K562 (cell line): ENCODE results near the gene PM20D2. TPM values are rescaled to one million over a fixed set of nuclear protein-coding genes. Genes with fewer than 3 reads are reported as not detected.
A peak's percentile ranks its signal among the peaks of the same experiment; 100 is the strongest.

Source experiments
- ATAC-seq: fragments of 200-7000 bp; cut with Tn5 transposase; 3 replicates; pipeline ENCODE4 v1.9.1; 2020; ENCODE audit warnings: moderate library complexity
- BruUV-seq: library from RNA; stranded (reverse); fragments of 400-500 nt; replicated peaks from 2 replicates; lab custom pipeline; 2021; lab: Mats Ljungman, UMichigan
- CTCF ChIA-PET: fragments of 300-600 bp; formaldehyde crosslinking; extraction: SDS; loops from one replicate; lab custom pipeline; 2021; ENCODE audit warnings: low intra/inter-chr PET ratio; lab: Yijun Ruan, JAX
- POLR2A ChIA-PET: fragments of 300-600, 350-650 bp; sonication (Branson Sonifier 250); formaldehyde crosslinking; extraction: SDS; loops from one replicate; lab custom pipeline; 2021; ENCODE audit warnings: antibody characterized with exemption, inconsistent platforms; lab: Yijun Ruan, JAX
- DNase-seq, 4 experiments: peaks; one replicate each; pipeline versions ENCODE4 v3.0.0 to v3.0.0-alpha.2; 2011 to 2018; ENCODE audit warnings: low spot score in 3 of 4, mixed read lengths in 3 of 4; ENCODE audit errors: extremely low read depth in 1 of 4
- FAIRE-seq: peaks from 2 replicates; lab custom pipeline; 2011; peaks lifted over from hg19 to GRCh38; lab: Jason Lieb, UNC
- H2AFZ ChIP-seq: 2 replicates; pipeline ENCODE4 v1.6.0; 2011; ENCODE audit warnings: low read depth, low read length, control low read depth, inconsistent platforms
- H3K27ac ChIP-seq: fragments of 200-600 bp; 3 replicates; pipeline ENCODE4 v1.8.0; 2011; ENCODE audit warnings: low read depth, mild to moderate bottlenecking, control low read depth, inconsistent platforms, low read length, moderate library complexity, mixed read lengths; ENCODE audit errors: extremely low read depth
- H3K27me3 ChIP-seq, 2 experiments: fragments of 300-600 bp in 1 of 2; 2 replicates in 1 of 2; 3 replicates in 1 of 2; pipeline versions ENCODE4 v1.6.0 to v1.8.0; 2011; ENCODE audit warnings: inconsistent platforms in 2 of 2, low read length in 2 of 2, mild to moderate bottlenecking in 1 of 2, mixed read lengths in 1 of 2, moderate library complexity in 1 of 2; ENCODE audit not compliant: control insufficient read depth in 2 of 2, insufficient read depth in 2 of 2
- H3K36me3 ChIP-seq: fragments of 300-600 bp; 3 replicates; pipeline ENCODE4 v1.8.0; 2011; ENCODE audit warnings: mild to moderate bottlenecking, low read length, inconsistent platforms; ENCODE audit not compliant: control insufficient read depth, insufficient read depth
- H3K4me1 ChIP-seq, 2 experiments: fragments of 200-600 bp in 1 of 2; replicated peaks in 1 of 2; 2 replicates in 1 of 2; 3 replicates in 1 of 2; pipeline versions ENCODE4 v1.5.1 to v1.8.0; 2011; ENCODE audit warnings: inconsistent platforms in 2 of 2, low read length in 2 of 2, mild to moderate bottlenecking in 1 of 2, mixed read lengths in 1 of 2, moderate library complexity in 1 of 2; ENCODE audit not compliant: control insufficient read depth in 2 of 2, insufficient read depth in 2 of 2
- H3K4me2 ChIP-seq: 2 replicates; pipeline ENCODE4 v1.6.1; 2011; ENCODE audit warnings: low read length, control low read depth, inconsistent platforms, mixed read lengths; ENCODE audit not compliant: insufficient read depth
- H3K4me3 ChIP-seq: fragments of 200-600 bp; sonication (generic), shearing (Covaris generic); 2 replicates; pipeline ENCODE4 v1.5.1; 2016; ENCODE audit warnings: control low read depth, inconsistent platforms
- H3K79me2 ChIP-seq: fragments of 200-600 bp; 3 replicates; pipeline ENCODE4 v1.8.0; 2011; ENCODE audit warnings: low read length, inconsistent platforms; ENCODE audit not compliant: control insufficient read depth, insufficient read depth
- H3K9ac ChIP-seq, 2 experiments: 2 replicates each; pipeline versions ENCODE4 v1.6.0 to v1.6.1; 2011; ENCODE audit warnings: low read depth in 2 of 2, low read length in 2 of 2, control low read depth in 1 of 2, inconsistent platforms in 1 of 2, mild to moderate bottlenecking in 1 of 2, mixed read lengths in 1 of 2; ENCODE audit not compliant: insufficient read depth in 1 of 2
- H3K9me1 ChIP-seq: one replicate; pipeline ENCODE4 v1.6.0; 2011; ENCODE audit warnings: inconsistent platforms, mild to moderate bottlenecking, low read length, moderate library complexity; ENCODE audit not compliant: control insufficient read depth, insufficient read depth
- H3K9me3 ChIP-seq: replicated peaks from 2 replicates; pipeline ENCODE4 v1.5.1; 2011; ENCODE audit warnings: low read depth, low read length, inconsistent platforms; ENCODE audit not compliant: control insufficient read depth, insufficient read depth
- H4K20me1 ChIP-seq: replicated peaks from 2 replicates; pipeline ENCODE4 v1.6.1; 2011; ENCODE audit warnings: low read length, inconsistent platforms, mixed read lengths; ENCODE audit not compliant: control insufficient read depth, insufficient read depth
- ARID2 ChIP-seq: fragments of 450-650 bp; IDR thresholded peaks from 2 replicates; pipeline ENCODE4 v1.6.1; 2017; ENCODE audit warnings: antibody characterized with exemption, mild to moderate bottlenecking
- L3MBTL2 ChIP-seq: fragments of 450-650 bp; IDR thresholded peaks from 2 replicates; pipeline ENCODE4 v1.6.1; 2016; ENCODE audit warnings: mild to moderate bottlenecking, moderate library complexity
- MAFG ChIP-seq: fragments of 450-650 bp; conservative IDR thresholded peaks from 2 replicates; pipeline ENCODE4 v1.6.1; 2016; ENCODE audit warnings: missing genetic modification characterization, missing compliant biosample characterization
- RAD21 ChIP-seq, 2 experiments: fragments of 250-450 bp in 1 of 2; fragments of 450-650 bp in 1 of 2; sonication (Bioruptor Pico) in 1 of 2; formaldehyde crosslinking in 1 of 2; IDR thresholded peaks in 1 of 2; conservative IDR thresholded peaks in 1 of 2; 2 replicates each; pipeline versions ENCODE4 v1.4.0 to v1.8.0; 2020 to 2022; ENCODE audit warnings: mild to moderate bottlenecking in 2 of 2, moderate library complexity in 1 of 2
- RBM25 ChIP-seq: fragments of 200-400 bp; formaldehyde crosslinking; IDR thresholded peaks from 2 replicates; pipeline ENCODE4 v1.6.1; 2018; ENCODE audit warnings: low read length, low read depth, moderate library complexity; ENCODE audit not compliant: severe bottlenecking
- SAFB ChIP-seq: fragments of 200-400 bp; formaldehyde crosslinking; IDR thresholded peaks from 2 replicates; pipeline ENCODE4 v1.6.1; 2017; ENCODE audit warnings: low read depth, low read length, borderline replicate concordance
- WGBS: fragments of 100-300 bp; shearing (Covaris generic); methylation state at CpG from one replicate; pipeline ENCODE4 v1.1.6; 2016; ENCODE audit warnings: low coverage, mixed read lengths; ENCODE audit not compliant: insufficient coverage; ENCODE audit errors: missing lambda C conversion rate; 5-methylcytosine and 5-hydroxymethylcytosine counted together
- in situ Hi-C: fragments of 300-500 bp; cut with MboI; formaldehyde crosslinking; loops from 4 replicates; pipeline ENCODE4 v1.15.0; 2018; ENCODE audit warnings: inconsistent platforms, mixed read lengths
- intact Hi-C: fragments of 100-400 bp; cut with micrococcal nuclease; formaldehyde crosslinking; loops from 2 replicates; pipeline ENCODE4 v1.14.2; 2022
- polyA plus RNA-seq, 8 experiments: library from polyadenylated mRNA; depleted of rRNA in 4 of 8; stranded (reverse) in 5 of 8; unstranded in 3 of 8; fragments of >200 nt; fragmentation: Nextera tagmentation in 2 of 8; fragmentation: Illumina TruSeq in 1 of 8; extraction: Ambion mirVana in 2 of 8; extraction: Trizol in 1 of 8; gene quantifications; 2 replicates each; pipeline versions ENCODE4 v1.2.1 to v1.2.3, GENCODE V29; 2011 to 2014; ENCODE audit warnings: inconsistent platforms in 1 of 8, missing spikeins in 1 of 8
- total RNA-seq, 7 experiments: library from RNA; depleted of rRNA in 6 of 7; stranded (reverse); fragments of >200 nt in 6 of 7; fragmentation: Illumina TruSeq in 2 of 7; extraction: Trizol in 2 of 7; gene quantifications; 2 replicates each; pipeline versions ENCODE4 v1.2.1 to v1.2.3, GENCODE V29; 2011 to 2021; ENCODE audit warnings: low replicate concordance in 1 of 7
- TF ChIP-seq, protein P1 (sequence below), 3 experiments: IDR thresholded peaks in 2 of 3; conservative IDR thresholded peaks in 1 of 3; 2 replicates each; pipeline ENCODE4 v1.5.1; 2011 to 2012; ENCODE audit warnings: low read length in 3 of 3, mild to moderate bottlenecking in 3 of 3, control low read depth in 2 of 3, improper control_type of control experiment in 1 of 3, inconsistent platforms in 1 of 3, low read depth in 1 of 3, mixed read lengths in 1 of 3, moderate library complexity in 1 of 3; ENCODE audit not compliant: insufficient read depth in 2 of 3

PM20D2 gene
- total and polyA plus RNA-seq, 9 of the 15 experiments (the other 6 are each of a cell fraction or from before 2014, with no cell fraction given): 0.30 to 2.6 (median 1.00) TPM

DNA sequence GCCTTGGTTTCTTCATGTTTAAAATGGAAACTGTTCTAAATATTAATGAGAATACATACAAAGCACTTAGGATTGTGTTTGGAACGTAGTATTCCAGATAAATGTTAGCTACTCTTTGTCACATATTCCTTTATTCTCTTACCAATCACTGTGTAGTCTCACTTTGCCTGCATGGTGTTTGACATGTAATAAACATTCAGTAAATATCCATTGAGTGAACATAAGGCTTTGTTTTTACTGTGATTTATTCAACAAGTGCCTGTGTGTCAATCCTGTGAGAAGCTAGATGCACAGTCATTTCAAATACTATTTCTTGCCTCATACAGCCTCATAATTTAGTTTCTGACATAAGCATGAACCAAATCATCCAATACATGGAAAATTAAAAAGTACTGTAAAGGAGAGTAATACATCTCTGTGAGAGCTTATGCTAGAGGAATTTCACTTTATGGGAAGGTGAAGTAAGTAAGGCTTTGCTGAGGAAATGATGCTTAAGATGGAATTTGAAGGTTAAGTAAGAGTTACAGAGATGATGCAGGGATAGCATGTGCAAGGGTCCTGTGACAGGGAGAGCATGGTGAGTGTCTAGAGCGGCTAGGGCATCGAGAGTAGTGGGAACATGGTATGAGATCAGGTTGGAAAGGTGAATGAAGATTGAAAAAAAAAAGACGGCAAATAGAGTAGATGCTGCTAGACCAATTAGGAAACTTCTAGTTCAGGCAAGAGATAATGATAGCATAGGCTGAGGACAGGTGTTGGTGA is 14.7 kb downstream of the PM20D2 start:
- BruUV-seq: no TSS peak
- 3% methylated on average over 4 of the region's 4 CpGs for WGBS
- ATAC-seq (no peak), DNase-seq (no peak)
- no peaks in the 10 kb centered on the region for H4K20me1 ChIP-seq
- no peaks in the 10 kb centered on the region for H3K9me1 ChIP-seq
- no peaks in the 10 kb centered on the region for H3K36me3 ChIP-seq
- POLR2A ChIA-PET: no interaction called here
- no peak overlapping the region for H3K27ac ChIP-seq
- no peak overlapping the region for H3K9ac ChIP-seq
- peaks cover 4 to 12% of the 10 kb centered on the region in 2 experiments; a peak in 4 of 5 replicates for H3K27me3 ChIP-seq
- no peak overlapping the region for H3K4me2 ChIP-seq
- intact Hi-C loops (no loop called here), in situ Hi-C loops (no loop called here)
- TF ChIP-seq RBM25 (peak; percentile 5), SAFB (no peak)
- TF ChIP-seq, all 486 proteins: peak for 1
- no peaks in the 10 kb centered on the region for H3K4me1 ChIP-seq
- no peaks in the 10 kb centered on the region for H3K9me3 ChIP-seq
- FAIRE-seq: no peak
- H3K4me3 ChIP-seq: no peak overlapping the region
- CTCF ChIA-PET: no interaction called here
- no peak overlapping the region for H2AFZ ChIP-seq
- H3K79me2 ChIP-seq: no peaks in the 10 kb centered on the region

DNA sequence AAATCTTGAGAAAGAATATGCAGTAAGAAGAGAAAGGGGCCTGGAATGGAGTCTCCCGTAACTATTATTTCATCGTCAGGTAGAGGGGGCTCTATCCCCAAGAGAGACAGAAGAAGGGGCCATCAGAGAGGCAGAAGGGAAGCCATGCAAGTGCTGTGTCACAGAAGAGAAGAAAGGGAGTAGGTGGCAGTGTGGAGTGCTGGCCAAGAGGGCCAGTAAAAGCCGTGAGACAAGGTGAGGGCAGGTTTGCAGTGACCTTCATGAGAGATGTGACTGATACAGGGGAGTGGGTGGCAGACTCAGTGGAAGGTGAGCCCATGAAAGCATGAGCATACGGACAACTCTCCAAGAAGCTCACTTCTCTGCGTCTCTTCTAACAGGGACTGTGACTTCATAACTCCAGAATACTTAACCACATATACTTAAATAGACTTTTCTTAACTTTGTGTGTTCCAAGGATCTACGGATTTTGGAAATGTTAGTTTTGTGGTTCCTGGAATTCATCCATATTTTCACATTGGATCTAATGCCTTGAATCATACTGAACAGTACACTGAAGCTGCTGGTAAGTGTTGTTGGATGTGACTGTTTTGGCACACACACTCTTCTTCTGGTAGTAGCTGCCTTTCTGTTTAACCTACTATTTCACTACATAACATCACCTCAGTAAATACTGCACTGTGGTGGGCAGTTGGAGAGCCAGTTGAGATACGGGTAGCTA is 15.6 kb downstream of the PM20D2 start:
- DNase-seq: peak; percentile 6 to 22 (median 10)
- Histone ChIP-seq H3K4me2 (no peak overlapping the region), H3K9me1 (no peaks in the 10 kb centered on the region), H3K27ac (no peak overlapping the region), H3K27me3 (peaks cover 2 to 12% of the 10 kb centered on the region in 2 experiments; a peak in 3 of 5 replicates), H4K20me1 (no peaks in the 10 kb centered on the region), H3K9me3 (no peaks in the 10 kb centered on the region), H3K4me1 (no peaks in the 10 kb centered on the region), H2AFZ (no peak overlapping the region), H3K9ac (no peak overlapping the region), H3K79me2 (no peaks in the 10 kb centered on the region), H3K4me3 (no peak overlapping the region), H3K36me3 (no peaks in the 10 kb centered on the region)
- peak; percentile 74 for ATAC-seq
- intact Hi-C loops: no loop called here
- 7% methylated on average over 7 of the region's 7 CpGs for WGBS
- in situ Hi-C loops: no loop called here
- FAIRE-seq: no peak
- peak in 1 of 2 experiments; percentile 41; a peak in 1 of 4 replicates for TF ChIP-seq RAD21 (CRISPR knock-in tag; conservative IDR thresholded peaks at IDR 0.05 in 1 of 2, IDR thresholded peaks at IDR 0.05 in 1 of 2)
- TF ChIP-seq, protein P1, sequence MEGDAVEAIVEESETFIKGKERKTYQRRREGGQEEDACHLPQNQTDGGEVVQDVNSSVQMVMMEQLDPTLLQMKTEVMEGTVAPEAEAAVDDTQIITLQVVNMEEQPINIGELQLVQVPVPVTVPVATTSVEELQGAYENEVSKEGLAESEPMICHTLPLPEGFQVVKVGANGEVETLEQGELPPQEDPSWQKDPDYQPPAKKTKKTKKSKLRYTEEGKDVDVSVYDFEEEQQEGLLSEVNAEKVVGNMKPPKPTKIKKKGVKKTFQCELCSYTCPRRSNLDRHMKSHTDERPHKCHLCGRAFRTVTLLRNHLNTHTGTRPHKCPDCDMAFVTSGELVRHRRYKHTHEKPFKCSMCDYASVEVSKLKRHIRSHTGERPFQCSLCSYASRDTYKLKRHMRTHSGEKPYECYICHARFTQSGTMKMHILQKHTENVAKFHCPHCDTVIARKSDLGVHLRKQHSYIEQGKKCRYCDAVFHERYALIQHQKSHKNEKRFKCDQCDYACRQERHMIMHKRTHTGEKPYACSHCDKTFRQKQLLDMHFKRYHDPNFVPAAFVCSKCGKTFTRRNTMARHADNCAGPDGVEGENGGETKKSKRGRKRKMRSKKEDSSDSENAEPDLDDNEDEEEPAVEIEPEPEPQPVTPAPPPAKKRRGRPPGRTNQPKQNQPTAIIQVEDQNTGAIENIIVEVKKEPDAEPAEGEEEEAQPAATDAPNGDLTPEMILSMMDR (IDR thresholded peaks at IDR 0.05 in 2 of 3, conservative IDR thresholded peaks at IDR 0.05 in 1 of 3; ENCODE audit: insufficient read depth in 2 of 3, low read depth in 1 of 3, low read length in 3 of 3): peak; percentile 11 to 31 (median 18); a peak in 2 of 6 replicates
- no peak for TF ChIP-seq ARID2
- TF ChIP-seq MAFG (tag): no peak
- no peak for TF ChIP-seq L3MBTL2
- no TSS peak for BruUV-seq
- ChIA-PET CTCF (no interaction called here), POLR2A (interaction anchor here (0.6 kb wide), 1 partner anchor 246 kb away, joined by 4 read pairs; no protein-coding TSS in a partner anchor)
